ENCODE results near the gene PCDHGA1.
A peak's percentile ranks its signal among the peaks of the same experiment; 100 is the strongest.

PCDHGA1 gene

DNA sequence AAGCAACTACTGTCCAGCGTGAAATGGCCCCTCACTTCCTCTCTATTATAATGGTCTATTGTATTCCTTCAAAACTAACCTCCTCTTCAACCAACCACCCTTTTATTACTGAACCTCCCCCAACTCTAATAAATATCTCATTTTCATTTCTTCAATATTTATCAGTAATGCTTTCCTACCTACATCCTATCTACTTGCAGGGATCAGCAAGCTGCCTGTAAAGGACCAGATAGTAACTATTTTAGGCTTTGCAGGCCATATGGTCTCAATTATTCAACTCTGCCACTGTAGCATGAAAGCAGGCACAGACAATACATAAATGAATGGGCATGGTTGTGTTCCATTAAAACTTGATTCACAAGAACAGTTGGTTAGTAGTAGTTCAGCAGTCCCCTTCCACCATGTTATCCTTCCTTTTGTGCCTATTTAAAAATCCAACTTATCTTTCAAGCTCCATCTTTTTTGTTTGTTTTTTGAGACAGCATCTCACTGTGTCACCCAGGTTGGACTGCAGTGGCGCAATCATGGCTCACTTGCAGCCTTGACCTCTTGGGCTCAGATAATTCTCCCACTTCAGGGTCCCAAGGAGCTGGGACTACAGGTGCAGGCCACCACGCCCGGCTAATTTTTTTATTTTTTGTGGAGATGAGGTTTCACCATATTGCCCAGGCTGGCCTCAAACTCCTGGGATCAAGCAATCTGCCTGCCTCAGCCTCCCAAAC lies 204.3 kb downstream of the PCDHGA1 start:
- DNase-seq (ENCODE audit: low read depth), result no peak

DNA sequence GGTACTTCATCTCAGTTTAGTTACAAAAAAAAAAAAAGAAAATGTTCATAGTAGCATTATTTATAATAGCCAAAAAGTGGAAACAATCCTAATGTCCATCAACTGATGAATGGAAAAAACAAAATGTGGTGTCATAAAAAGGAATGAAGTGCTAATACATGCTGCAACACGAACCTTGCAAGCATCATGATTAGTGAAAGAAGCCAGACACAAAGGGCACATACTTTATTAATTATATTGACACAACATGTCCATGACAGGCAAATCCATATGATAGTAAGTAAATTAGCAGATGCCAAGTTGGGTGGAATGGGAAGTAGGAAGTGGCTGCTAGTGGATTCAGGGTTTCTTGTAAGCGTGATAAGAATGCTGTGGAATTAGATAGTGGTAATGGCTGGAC lies 212.7 kb downstream of the PCDHGA1 start:
- DNase-seq (ENCODE audit: low read depth), result no peak

DNA sequence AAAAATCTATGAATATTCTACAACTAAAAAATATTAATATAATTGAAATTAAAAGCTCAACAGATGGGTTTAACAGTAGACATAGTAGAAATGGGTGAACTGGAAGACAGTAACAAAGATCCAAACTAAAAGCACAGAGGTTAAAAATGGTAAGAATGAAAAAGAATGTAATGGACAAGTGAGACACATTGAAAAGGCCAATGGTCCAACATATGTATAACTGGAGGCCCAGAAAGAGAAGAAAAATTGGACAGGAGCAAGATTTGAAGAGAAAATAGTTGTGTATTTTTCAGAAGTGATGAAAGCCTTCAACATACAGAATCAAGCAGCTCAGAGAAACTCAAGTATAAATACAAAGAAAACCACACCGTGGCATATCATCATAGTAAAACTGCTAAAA lies 217.2 kb downstream of the PCDHGA1 start:
- no peak for DNase-seq (ENCODE audit: low read depth)

DNA sequence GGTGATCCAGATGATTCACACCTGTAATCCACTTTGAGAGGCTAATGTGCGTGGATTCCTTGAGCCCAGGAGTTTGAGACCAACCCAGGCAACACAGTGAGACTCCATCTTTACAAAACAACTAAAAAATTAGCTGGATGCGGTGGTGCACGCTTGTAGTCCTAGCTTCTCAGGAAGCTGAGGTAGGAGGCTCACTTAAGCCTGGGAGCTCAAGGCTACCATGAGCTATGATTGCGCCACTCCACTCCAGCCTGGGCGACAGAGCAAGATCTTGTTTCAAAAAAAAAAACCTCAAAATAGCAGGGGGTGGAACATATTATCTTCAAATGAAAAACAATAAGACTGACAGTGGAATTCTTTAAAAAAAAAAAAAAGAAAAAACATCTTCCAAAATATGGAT lies 217.6 kb downstream of the PCDHGA1 start:
- no peak for DNase-seq (ENCODE audit: low read depth)

DNA sequence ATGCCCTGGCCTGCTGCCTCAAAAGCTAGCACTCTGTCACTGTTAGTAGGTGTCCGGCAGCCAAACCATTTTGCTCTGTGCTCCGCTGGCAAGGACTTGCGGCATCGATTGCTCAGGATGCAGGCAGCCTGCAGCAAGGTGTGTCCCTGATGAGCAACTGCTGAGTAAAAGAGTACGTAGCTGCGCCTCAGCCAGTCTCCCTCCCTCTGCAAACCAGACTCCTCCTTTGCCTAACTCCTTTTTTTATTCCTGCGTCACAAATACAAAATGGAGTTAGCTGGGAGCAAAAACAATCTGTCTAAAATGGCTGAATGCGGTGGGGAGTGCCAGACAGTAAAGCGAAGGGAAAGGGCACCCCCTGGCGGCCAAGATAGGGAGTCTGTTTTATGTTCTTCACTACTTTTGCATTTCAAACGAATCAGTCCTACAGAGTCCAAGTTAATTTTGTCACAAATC lies 227.4 kb downstream of the PCDHGA1 start:
- peak; percentile 61 for DNase-seq (ENCODE audit: low read depth)

DNA sequence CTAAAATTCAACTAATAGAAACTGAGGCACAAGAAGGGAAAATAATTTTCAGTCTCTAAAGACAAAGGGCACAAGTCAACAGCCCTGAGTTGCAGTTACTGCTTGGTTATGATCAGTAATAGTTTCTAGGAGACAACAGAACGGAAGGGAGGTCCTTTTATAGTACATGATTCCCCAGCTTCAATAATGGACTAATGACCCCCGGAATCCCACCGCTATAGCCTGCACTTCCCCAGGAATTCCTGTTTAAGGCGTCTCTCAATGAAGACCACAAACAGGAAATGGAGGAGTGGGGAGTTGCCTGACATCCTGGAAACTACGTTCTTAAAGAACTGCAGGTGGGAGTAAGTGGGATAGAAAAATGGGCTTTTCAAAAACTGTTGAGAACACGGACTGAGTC lies 227.8 kb downstream of the PCDHGA1 start:
- DNase-seq (ENCODE audit: low read depth), result no peak

DNA sequence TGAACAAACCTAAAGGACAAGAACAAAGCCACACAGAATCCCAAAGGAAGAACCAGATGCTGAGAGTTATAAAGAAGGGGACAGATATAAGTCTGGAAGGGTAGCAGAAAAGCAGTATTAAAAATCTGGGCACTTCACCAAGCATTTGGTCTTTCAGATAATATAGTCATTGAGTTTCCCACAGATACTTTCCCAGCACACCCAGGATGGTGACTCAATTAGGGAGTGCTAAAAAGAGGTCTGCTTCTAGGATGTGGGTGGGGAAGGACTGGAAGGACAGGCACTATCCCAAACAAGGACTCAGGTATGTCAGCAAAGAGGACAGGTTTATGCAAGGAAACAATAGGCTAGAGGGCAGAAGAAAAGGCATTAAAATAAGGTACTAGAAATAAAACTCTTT lies 229.1 kb downstream of the PCDHGA1 start:
- no peak for DNase-seq (ENCODE audit: low read depth)

DNA sequence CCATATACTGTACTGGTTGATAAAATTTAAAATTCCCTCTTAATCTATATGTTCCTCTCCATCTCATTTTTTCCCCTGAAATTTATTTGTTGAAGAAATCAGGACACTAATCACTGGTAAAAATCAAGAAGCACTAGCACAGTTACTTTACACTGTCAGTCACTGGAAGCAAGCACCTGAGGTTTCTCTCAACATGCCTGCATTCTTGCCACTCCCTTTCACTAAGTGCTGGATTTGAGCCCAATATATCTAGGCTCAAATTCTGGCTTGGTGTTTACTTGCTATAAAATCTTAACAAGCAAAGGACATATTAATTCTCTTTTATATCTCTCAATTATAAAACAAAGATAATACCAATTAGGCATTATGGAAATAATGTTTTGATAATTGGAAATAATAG lies 229.8 kb downstream of the PCDHGA1 start:
- no peak for DNase-seq (ENCODE audit: low read depth)

DNA sequence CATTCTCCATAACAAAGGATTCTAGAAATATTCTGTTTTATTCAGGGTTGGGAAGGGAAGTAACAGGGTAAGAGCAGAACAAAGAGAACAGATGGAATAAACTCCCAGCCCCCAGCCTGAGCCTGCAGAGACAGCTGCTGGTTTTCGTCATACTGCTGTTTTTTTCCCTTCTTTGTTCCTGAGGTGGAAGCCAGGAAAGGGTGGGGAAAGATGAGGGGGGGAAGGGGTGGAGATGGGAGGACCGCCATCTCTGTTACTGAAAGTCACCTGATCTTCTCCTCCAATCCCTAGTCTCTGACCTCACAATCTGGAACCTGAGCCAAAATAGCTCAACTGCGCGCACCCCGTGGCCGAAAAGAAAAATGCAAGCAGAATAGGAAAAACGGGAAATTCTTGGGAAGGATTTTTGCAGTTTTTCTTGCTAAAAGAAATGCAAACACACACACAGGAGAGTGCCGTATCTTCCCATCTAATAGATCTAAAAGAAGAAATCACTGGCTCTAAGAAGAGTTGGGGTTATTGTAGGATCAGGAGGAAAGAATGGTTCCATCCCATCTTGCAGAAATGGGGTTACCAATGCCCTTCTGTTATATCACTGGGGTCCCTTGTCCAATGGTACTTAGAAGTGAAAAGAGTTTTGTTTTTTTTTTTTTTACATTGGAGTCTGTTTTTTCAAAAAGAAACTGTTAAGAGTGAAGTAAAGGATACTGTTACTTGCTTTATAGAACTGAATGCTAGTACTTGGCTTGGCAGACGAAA lies 230.6 kb downstream of the PCDHGA1 start:
- DNase-seq (ENCODE audit: low read depth), result no peak
